ENCODE data around the gene IFNA17. TPM values are rescaled to one million over a fixed set of nuclear protein-coding genes. Genes with fewer than 3 reads are reported as not detected.
"Not testable (repeated sequence)": the region's sequence is repeated elsewhere in the genome, so short reads cannot be mapped to it uniquely, and the experiment has no call there.

Gene IFNA17
- total RNA-seq, 1 donor from 2014 or later, result not detected

DNA sequence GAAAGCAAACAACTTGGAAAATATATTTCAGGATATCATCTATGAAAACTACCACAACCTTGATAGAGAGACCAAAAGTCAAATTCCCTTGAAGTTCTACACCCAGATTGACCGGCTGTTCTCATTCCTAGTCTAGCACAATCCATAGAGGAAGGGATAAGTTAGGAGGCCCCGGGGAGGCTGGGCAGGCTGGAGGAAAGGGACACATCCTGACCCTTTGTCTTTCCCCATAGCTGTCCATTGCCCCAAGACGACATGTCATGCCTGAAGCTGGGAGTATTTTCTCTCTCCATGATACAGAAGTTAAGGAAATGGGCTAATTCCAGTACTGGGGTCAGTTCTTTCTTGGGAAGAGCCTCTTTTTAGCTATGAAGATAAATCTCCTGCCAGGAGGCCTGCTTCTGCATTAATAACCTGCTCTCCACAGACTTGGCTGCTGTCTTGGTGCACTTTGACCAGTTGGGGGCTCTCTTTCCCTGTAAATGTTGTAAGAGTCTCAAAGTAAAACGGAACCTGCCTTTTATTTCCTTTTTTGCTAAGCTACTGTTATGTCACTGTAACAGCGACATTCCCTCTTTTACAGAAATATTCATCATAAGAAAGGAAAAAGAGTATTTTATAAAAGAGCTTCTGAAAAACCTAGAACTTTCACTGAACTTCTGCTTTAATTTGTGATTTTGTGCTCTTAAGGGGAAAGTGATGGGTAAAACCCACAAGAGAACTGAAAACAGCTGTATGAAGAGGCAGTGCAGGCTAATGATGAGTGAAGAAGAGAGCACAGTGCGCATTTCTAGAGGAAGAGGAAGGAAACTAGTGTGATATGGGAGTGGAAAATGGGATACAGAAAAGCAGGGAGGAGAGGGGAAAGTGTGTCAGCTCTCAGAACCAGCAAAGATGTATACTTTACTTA lies 32.9 kb downstream of the IFNA17 start:
- H3K27ac Mint-ChIP-seq (ENCODE audit: unreplicated experiment), result peak overlapping the region; percentile 73
- H3K4me3 Mint-ChIP-seq; H3K27me3 Mint-ChIP-seq (ENCODE audit: low read depth); H3K36me3 Mint-ChIP-seq (ENCODE audit: low read depth); H3K9me3 Mint-ChIP-seq; H3K4me1 Mint-ChIP-seq: not testable (repeated sequence)
- peak; percentile 15 for DNase-seq (ENCODE audit: low read depth, low spot score)
- peak; percentile 71 for TF ChIP-seq CTCF (conservative IDR thresholded peaks at IDR 0.05)

GRCh38 chr9:21187487-21187886 lies 40.5 kb downstream of the IFNA17 start, which contains the start of gene IFNA4:
IFNA4 (minus strand) TSS chr9:21187587; CDS start chr9:21187531, 56 bp downstream.
- not testable (repeated sequence) for H3K4me1 Mint-ChIP-seq; H3K36me3 Mint-ChIP-seq (ENCODE audit: low read depth); H3K27ac Mint-ChIP-seq (ENCODE audit: unreplicated experiment); DNase-seq (ENCODE audit: low read depth, low spot score); H3K27me3 Mint-ChIP-seq (ENCODE audit: low read depth); H3K4me3 Mint-ChIP-seq; H3K9me3 Mint-ChIP-seq

- H3K4me1 Mint-ChIP-seq; H3K36me3 Mint-ChIP-seq (ENCODE audit: low read depth); H3K9me3 Mint-ChIP-seq; H3K4me3 Mint-ChIP-seq; H3K27me3 Mint-ChIP-seq (ENCODE audit: low read depth); DNase-seq (ENCODE audit: low read depth, low spot score); H3K27ac Mint-ChIP-seq (ENCODE audit: unreplicated experiment): not testable (repeated sequence)
- TF ChIP-seq CTCF (conservative IDR thresholded peaks at IDR 0.05), result peak; percentile 59
These were observed 44.9 kb downstream of the IFNA17 start for GRCh38 chr9:21182810-21183736.

Other genes with a start within 250 kb of the IFNA17 start
- gene HACD4, start 196.6 kb downstream of the IFNA17 start, total RNA-seq, result 0.72 and 0.75 TPM in 2 replicates
- gene IFNB1, start 150.3 kb downstream of the IFNA17 start, total RNA-seq, result not detected in 2 replicates
- gene IFNW1, start 86.4 kb downstream of the IFNA17 start, total RNA-seq, result not detected in 2 replicates
- gene IFNA21, start 61.6 kb downstream of the IFNA17 start, total RNA-seq, result not detected in 2 replicates
- not detected in 2 replicates for gene IFNA4, start 40.6 kb downstream of the IFNA17 start, total RNA-seq
- gene IFNA7, start 26.0 kb downstream of the IFNA17 start, total RNA-seq, result not detected in 2 replicates
- gene IFNA10, start 21.1 kb downstream of the IFNA17 start, total RNA-seq, result not detected in 2 replicates
- gene IFNA16, start 10.9 kb downstream of the IFNA17 start, total RNA-seq, result not detected in 2 replicates
- not detected in 2 replicates for gene IFNA14, start 11.8 kb upstream of the IFNA17 start, total RNA-seq
- not detected in 2 replicates for gene IFNA5, start 77.1 kb upstream of the IFNA17 start, total RNA-seq
- 31.0 and 31.7 TPM in 2 replicates for gene KLHL9, start 107.2 kb upstream of the IFNA17 start, total RNA-seq
- not detected in 2 replicates for gene IFNA6, start 122.7 kb upstream of the IFNA17 start, total RNA-seq
- not detected in 2 replicates for gene IFNA13, start 139.8 kb upstream of the IFNA17 start, total RNA-seq
- gene IFNA2, start 157.2 kb upstream of the IFNA17 start, total RNA-seq, result not detected in 2 replicates
- not detected in 2 replicates for gene IFNA8, start 180.9 kb upstream of the IFNA17 start, total RNA-seq
- gene IFNA1, start 212.2 kb upstream of the IFNA17 start, total RNA-seq, result not detected in 2 replicates